H1 (cell line): ENCODE results near the gene PTPRC. TPM values are rescaled to one million over a fixed set of nuclear protein-coding genes. Genes with fewer than 3 reads are reported as not detected.

Experiments used
- CTCF ChIA-PET: fragments of 300-600 bp; sonication (Branson Sonifier 250); formaldehyde crosslinking; loops from one replicate; lab custom pipeline; 2021; ENCODE audit not compliant: partially characterized antibody; lab: Charles Lee
- POLR2A ChIA-PET: fragments of 300-600 bp; sonication (Branson Sonifier 250); formaldehyde crosslinking; loops from one replicate; lab custom pipeline; 2021; ENCODE audit warnings: inconsistent platforms; ENCODE audit not compliant: partially characterized antibody; lab: Charles Lee
- DNase-seq, 2 experiments: peaks; one replicate each; pipeline versions ENCODE4 v3.0.0 to v3.0.0-alpha.2; 2010 to 2022; ENCODE audit warnings: low spot score in 2 of 2, low read depth in 1 of 2, mixed read lengths in 1 of 2
- FAIRE-seq: peaks from 2 replicates; lab custom pipeline; 2011; peaks lifted over from hg19 to GRCh38; lab: Jason Lieb, UNC
- H2AFZ ChIP-seq: 2 replicates; pipeline ENCODE4 v1.8.1; 2012; ENCODE audit warnings: low read length, inconsistent platforms
- H2AK5ac ChIP-seq: 2 replicates; pipeline ENCODE4 v1.6.1; 2013; ENCODE audit warnings: low read depth, low read length
- H2BK120ac ChIP-seq: replicated peaks from 2 replicates; pipeline ENCODE3; 2013; ENCODE audit warnings: low read depth, low read length, inconsistent platforms
- H2BK12ac ChIP-seq: 2 replicates; pipeline ENCODE4 v1.6.1; 2013; ENCODE audit warnings: low read depth, low read length
- H2BK15ac ChIP-seq: 2 replicates; pipeline ENCODE4 v1.6.1; 2013; ENCODE audit warnings: low read length
- H2BK20ac ChIP-seq: 2 replicates; pipeline ENCODE4 v1.6.1; 2013; ENCODE audit warnings: low read length
- H2BK5ac ChIP-seq: 2 replicates; pipeline ENCODE4 v1.6.1; 2013; ENCODE audit warnings: low read depth, low read length
- H3K14ac ChIP-seq: 2 replicates; pipeline ENCODE4 v1.6.1; 2013; ENCODE audit warnings: inconsistent platforms; ENCODE audit not compliant: insufficient read length
- H3K18ac ChIP-seq: 2 replicates; pipeline ENCODE4 v1.6.1; 2013; ENCODE audit warnings: low read length; ENCODE audit errors: extremely low read depth
- H3K23ac ChIP-seq: 2 replicates; pipeline ENCODE4 v1.6.1; 2013; ENCODE audit warnings: inconsistent platforms; ENCODE audit not compliant: insufficient read length
- H3K23me2 ChIP-seq: 2 replicates; pipeline ENCODE4 v1.6.1; 2013; ENCODE audit warnings: low read depth, low read length
- H3K27ac ChIP-seq: 2 replicates; pipeline ENCODE4 v1.6.1; 2011; ENCODE audit warnings: low read depth, low read length, inconsistent platforms
- H3K27me3 ChIP-seq, 4 experiments: replicated peaks in 1 of 4; 1 replicate in 1 of 4; 2 replicates in 3 of 4; pipeline versions ENCODE4 v1.6.1 to v1.8.1; 2011 to 2013; ENCODE audit warnings: low read length in 3 of 4, mild to moderate bottlenecking in 3 of 4, inconsistent platforms in 2 of 4, mixed read lengths in 2 of 4, moderate library complexity in 1 of 4; ENCODE audit not compliant: control insufficient read depth in 3 of 4, insufficient read depth in 3 of 4; ENCODE audit errors: extremely low read depth in 1 of 4
- H3K36me3 ChIP-seq, 4 experiments: 2 replicates each; pipeline versions ENCODE4 v1.6.1 to v1.8.1; 2011 to 2013; ENCODE audit warnings: mild to moderate bottlenecking in 4 of 4, low read length in 3 of 4, moderate library complexity in 2 of 4, control low read depth in 1 of 4, inconsistent platforms in 1 of 4; ENCODE audit not compliant: insufficient read depth in 4 of 4, control insufficient read depth in 2 of 4
- H3K4ac ChIP-seq: replicated peaks from 2 replicates; pipeline ENCODE3; 2013; ENCODE audit warnings: low read length, low read depth, mixed read lengths, inconsistent platforms; ENCODE audit not compliant: insufficient read length
- H3K4me1 ChIP-seq, 4 experiments: replicated peaks in 1 of 4; 1 replicate in 1 of 4; 2 replicates in 3 of 4; pipeline versions ENCODE4 v1.6.1 to v1.8.1; 2011 to 2013; ENCODE audit warnings: low read length in 3 of 4, inconsistent platforms in 2 of 4, mixed read lengths in 1 of 4; ENCODE audit not compliant: insufficient read depth in 4 of 4, control insufficient read depth in 3 of 4
- H3K4me2 ChIP-seq, 2 experiments: 2 replicates each; pipeline versions ENCODE4 v1.6.1 to v1.8.1; 2011 to 2013; ENCODE audit warnings: low read depth in 2 of 2, low read length in 2 of 2, control low read depth in 1 of 2, inconsistent platforms in 1 of 2, mild to moderate bottlenecking in 1 of 2; ENCODE audit not compliant: insufficient read depth in 1 of 2
- H3K4me3 ChIP-seq, 4 experiments: fragments of 200-600, 300-600 bp in 1 of 4; sonication (generic), shearing (Covaris generic), sonication (Bioruptor Twin) in 1 of 4; 2 replicates each; pipeline versions ENCODE4 v1.5.1 to v1.8.1; 2011 to 2016; ENCODE audit warnings: low read length in 4 of 4, low read depth in 3 of 4, control low read depth in 2 of 4, inconsistent platforms in 2 of 4, mild to moderate bottlenecking in 2 of 4, mixed read lengths in 1 of 4, moderate library complexity in 1 of 4; ENCODE audit not compliant: insufficient read depth in 2 of 4; ENCODE audit errors: extremely low read depth in 1 of 4
- H3K56ac ChIP-seq: replicated peaks from 2 replicates; pipeline ENCODE3; 2013; ENCODE audit warnings: low read depth, mild to moderate bottlenecking, mixed read lengths, low read length, inconsistent platforms; ENCODE audit not compliant: insufficient read length
- H3K79me1 ChIP-seq: 2 replicates; pipeline ENCODE4 v1.6.1; 2013; ENCODE audit warnings: low read depth, low read length, control low read depth
- H3K79me2 ChIP-seq, 2 experiments: 2 replicates each; pipeline versions ENCODE4 v1.6.1 to v1.8.1; 2012 to 2013; ENCODE audit warnings: low read length in 2 of 2, mild to moderate bottlenecking in 2 of 2, inconsistent platforms in 1 of 2; ENCODE audit not compliant: insufficient read depth in 2 of 2, control insufficient read depth in 1 of 2
- H3K9ac ChIP-seq, 4 experiments: replicated peaks in 1 of 4; 1 replicate in 1 of 4; 2 replicates in 3 of 4; pipeline versions ENCODE4 v1.6.1 to v1.8.1; 2011 to 2013; ENCODE audit warnings: low read depth in 3 of 4, low read length in 3 of 4, control low read depth in 2 of 4, mild to moderate bottlenecking in 2 of 4, moderate library complexity in 2 of 4, inconsistent platforms in 1 of 4; ENCODE audit errors: extremely low read depth in 1 of 4
- H3K9me3 ChIP-seq, 2 experiments: 2 replicates each; pipeline versions ENCODE4 v1.6.1 to v1.8.1; 2012 to 2013; ENCODE audit warnings: mild to moderate bottlenecking in 2 of 2, moderate library complexity in 2 of 2, control low read depth in 1 of 2, inconsistent platforms in 1 of 2, low read depth in 1 of 2, low read length in 1 of 2, mixed read lengths in 1 of 2; ENCODE audit not compliant: insufficient read depth in 2 of 2
- H4K20me1 ChIP-seq, 2 experiments: replicated peaks in 1 of 2; 2 replicates each; pipeline versions ENCODE3 to v1.8.1; 2011 to 2013; ENCODE audit warnings: inconsistent platforms in 2 of 2, low read length in 2 of 2, mild to moderate bottlenecking in 1 of 2; ENCODE audit not compliant: insufficient read depth in 2 of 2, control insufficient read depth in 1 of 2
- H4K5ac ChIP-seq: 2 replicates; pipeline ENCODE4 v1.6.1; 2013; ENCODE audit warnings: low read length, low read depth, mixed read lengths, inconsistent platforms; ENCODE audit not compliant: insufficient read length
- H4K8ac ChIP-seq: 2 replicates; pipeline ENCODE4 v1.8.0; 2013; ENCODE audit warnings: mild to moderate bottlenecking, moderate library complexity, low read length, inconsistent platforms; ENCODE audit not compliant: insufficient read depth; ENCODE audit errors: extremely low read depth
- H4K91ac ChIP-seq: replicated peaks from 2 replicates; pipeline ENCODE3; 2013; ENCODE audit warnings: low read length, mixed read lengths, inconsistent platforms; ENCODE audit not compliant: insufficient read length
- ATF3 ChIP-seq: IDR thresholded peaks from 2 replicates; pipeline ENCODE4 v1.6.1; 2011; ENCODE audit warnings: low read depth, mild to moderate bottlenecking, low read length; ENCODE audit not compliant: insufficient read depth
- CEBPB ChIP-seq: IDR thresholded peaks from 2 replicates; pipeline ENCODE4 v1.6.1; 2012; ENCODE audit warnings: low read depth, low read length
- CREB1 ChIP-seq: IDR thresholded peaks from 2 replicates; pipeline ENCODE4 v1.6.1; 2012; ENCODE audit warnings: inconsistent platforms
- GABPA ChIP-seq: IDR thresholded peaks from 2 replicates; pipeline ENCODE4 v1.6.1; 2011; ENCODE audit warnings: mild to moderate bottlenecking, low read length, moderate library complexity, borderline replicate concordance; ENCODE audit not compliant: insufficient read depth
- GTF2F1 ChIP-seq: IDR thresholded peaks from 2 replicates; pipeline ENCODE4 v1.6.1; 2012; ENCODE audit warnings: low read depth, low read length, improper control_type of control experiment, borderline replicate concordance
- MAX ChIP-seq: IDR thresholded peaks from 2 replicates; pipeline ENCODE4 v1.6.1; 2012; ENCODE audit warnings: inconsistent platforms
- SAP30 ChIP-seq: fragments of 300-600 bp; sonication (generic); IDR thresholded peaks from 2 replicates; pipeline ENCODE4 v1.7.1; 2012; ENCODE audit warnings: low read length, moderate library complexity, mild to moderate bottlenecking, inconsistent platforms; ENCODE audit not compliant: insufficient read depth, insufficient replicate concordance
- SIN3A ChIP-seq, 2 experiments: IDR thresholded peaks in 1 of 2; conservative IDR thresholded peaks in 1 of 2; 2 replicates each; pipeline ENCODE4 v1.6.1; 2011 to 2012; ENCODE audit warnings: low read length in 2 of 2, improper control_type of control experiment in 1 of 2, low read depth in 1 of 2, mild to moderate bottlenecking in 1 of 2
- SUZ12 ChIP-seq: fragments of 200-600 bp; sonication (generic); IDR thresholded peaks from 2 replicates; pipeline ENCODE4 v1.6.1; 2012; ENCODE audit warnings: mild to moderate bottlenecking, inconsistent platforms, low read length, moderate library complexity, mixed read lengths
- TAF1 ChIP-seq: IDR thresholded peaks from 2 replicates; pipeline ENCODE4 v1.6.1; 2011; ENCODE audit warnings: mild to moderate bottlenecking, low read depth, low read length
- TBP ChIP-seq: IDR thresholded peaks from 2 replicates; pipeline ENCODE4 v1.6.1; 2011; ENCODE audit warnings: low read depth, low read length, improper control_type of control experiment
- TEAD4 ChIP-seq: IDR thresholded peaks from 2 replicates; pipeline ENCODE4 v1.6.1; 2012; ENCODE audit warnings: low read depth, low read length, inconsistent platforms, mixed read lengths
- WGBS, 2 experiments: shearing (Covaris generic) in 1 of 2; methylation state at CpG; one replicate each; pipeline versions ENCODE4 v1.1.6 to v1.1.7; 2013 to 2015; ENCODE audit warnings: low lambda C conversion rate in 2 of 2, mixed read lengths in 2 of 2, inconsistent platforms in 1 of 2, low coverage in 1 of 2, missing lambda C conversion rate in 1 of 2; ENCODE audit not compliant: insufficient replicate concordance in 2 of 2, insufficient coverage in 1 of 2, insufficient read length in 1 of 2; ENCODE audit errors: extremely low coverage in 1 of 2, missing lambda C conversion rate in 1 of 2; 5-methylcytosine and 5-hydroxymethylcytosine counted together
- polyA plus RNA-seq, 7 experiments: library from polyadenylated mRNA; depleted of rRNA in 3 of 7; stranded (reverse) in 5 of 7; unstranded in 2 of 7; fragments of >200 nt in 5 of 7; fragments of 200-250 nt in 2 of 7; gene quantifications; 1 replicate in 5 of 7; 2 replicates in 1 of 7; 4 replicates in 1 of 7; pipeline versions ENCODE4 v1.2.1 to v1.2.3, GENCODE V29; 2011 to 2013; ENCODE audit warnings: missing spikeins in 2 of 7, mixed read lengths in 2 of 7
- total RNA-seq: library from RNA; stranded (reverse); fragmentation: NEBNext Ultra II Directional; extraction: Animal tissue kit (Norgen Biotek cat#: 25700); gene quantifications from 2 replicates; pipeline ENCODE4 v1.2.1, GENCODE V29; 2021

The PTPRC gene
- total and polyA plus RNA-seq, 2 of the 8 experiments (the other 6 are each of a cell fraction or from before 2014, with no cell fraction given) = 0.05 TPM; not detected in 1

- no peak overlapping the region for H4K8ac ChIP-seq
- H3K4me2 ChIP-seq = no peak overlapping the region
- H2BK15ac ChIP-seq = no peak overlapping the region
- no peak overlapping the region for H2BK12ac ChIP-seq
- no peak overlapping the region for H3K9ac ChIP-seq
- no peaks in the 10 kb centered on the region for H3K36me3 ChIP-seq
- H2BK120ac ChIP-seq = no peak overlapping the region
- no peaks in the 10 kb centered on the region for H3K23me2 ChIP-seq
- CTCF ChIA-PET = interaction anchor here (0.6 to 1.1 kb wide), 2 partner anchors 8 to 24 kb away, joined by 3 read pairs; no protein-coding TSS in a partner anchor
- no peak overlapping the region for H3K18ac ChIP-seq
- H4K91ac ChIP-seq = no peak overlapping the region
- no peak overlapping the region for H2AFZ ChIP-seq
- DNase-seq (no peak), FAIRE-seq (no peak)
- H4K5ac ChIP-seq = no peak overlapping the region
- no peaks in the 10 kb centered on the region for H3K79me2 ChIP-seq
- H3K27ac ChIP-seq = no peak overlapping the region
- H4K20me1 ChIP-seq = no peaks in the 10 kb centered on the region
- no peak overlapping the region for H3K4me3 ChIP-seq
- no peak overlapping the region for H3K4ac ChIP-seq
- WGBS, 2 experiments = 100% methylated on average over 1 of the region's 1 CpG; no CpG with 5 or more reads in 1 of the 2 experiments
- H3K9me3 ChIP-seq = no peaks in the 10 kb centered on the region
- H3K79me1 ChIP-seq = no peaks in the 10 kb centered on the region
- POLR2A ChIA-PET = no interaction called here
- no peaks in the 10 kb centered on the region for H3K27me3 ChIP-seq
- H3K4me1 ChIP-seq = peaks cover 0 to 5% (median 2%) of the 10 kb centered on the region in 4 experiments; a peak in 3 of 7 replicates
- H2BK5ac ChIP-seq = no peak overlapping the region
- H3K14ac ChIP-seq = no peak overlapping the region
- no peak overlapping the region for H3K56ac ChIP-seq
- no peak overlapping the region for H3K23ac ChIP-seq
- no peak for TF ChIP-seq TAF1
- TF ChIP-seq CREB1 = no peak
- TF ChIP-seq GABPA = no peak
- no peak for TF ChIP-seq SIN3A (conservative IDR thresholded peaks at IDR 0.05 in 1 of 2, IDR thresholded peaks at IDR 0.05 in 1 of 2; ENCODE audit: low read depth in 1 of 2, low read length in 2 of 2)
- no peak for TF ChIP-seq TEAD4
- TF ChIP-seq GTF2F1 = no peak
- TF ChIP-seq CEBPB = no peak
- no peak for TF ChIP-seq ATF3
- TF ChIP-seq SUZ12 = no peak
- no peak for TF ChIP-seq MAX
- no peak for TF ChIP-seq TBP
- no peak for TF ChIP-seq SAP30
- H2BK20ac ChIP-seq = no peak overlapping the region
- H2AK5ac ChIP-seq = no peak overlapping the region
These were observed 52.2 kb downstream of the PTPRC start for GRCh38 chr1:198691063-198691462.
